Chondrocyte (in vitro differentiated cells): Measurements from ENCODE around the gene CDYL. TPM values are rescaled to one million over a fixed set of nuclear protein-coding genes. Genes with fewer than 3 reads are reported as not detected.

ENCODE experiments used
- DNase-seq: peaks from one replicate; pipeline ENCODE4 v3.0.0; 2021; ENCODE audit warnings: mixed read lengths, low spot score
- H3K27ac Mint-ChIP-seq: one replicate; pipeline ENCODE4 v1.8.0; 2021; ENCODE audit warnings: mild to moderate bottlenecking, moderate library complexity, mixed read lengths; ENCODE audit not compliant: unreplicated experiment
- H3K27me3 Mint-ChIP-seq: 2 replicates; pipeline ENCODE4 v1.8.0; 2021; ENCODE audit warnings: low read depth, mixed read lengths
- H3K36me3 Mint-ChIP-seq: 2 replicates; pipeline ENCODE4 v1.8.0; 2021; ENCODE audit warnings: low read depth, mixed read lengths
- H3K4me1 Mint-ChIP-seq: 2 replicates; pipeline ENCODE4 v1.8.0; 2021; ENCODE audit warnings: low read depth, mild to moderate bottlenecking, mixed read lengths
- H3K4me3 Mint-ChIP-seq: one replicate; pipeline ENCODE4 v1.8.0; 2021; ENCODE audit warnings: mild to moderate bottlenecking, moderate library complexity, mixed read lengths; ENCODE audit not compliant: unreplicated experiment
- H3K9me3 Mint-ChIP-seq: 2 replicates; pipeline ENCODE4 v1.8.0; 2021; ENCODE audit warnings: low read depth, mixed read lengths
- CTCF ChIP-seq: fragments of 200-600 bp; sonication (generic); IDR thresholded peaks from 2 replicates; pipeline ENCODE4 v1.5.0; 2021; ENCODE audit warnings: antibody characterized with exemption, mild to moderate bottlenecking, moderate library complexity
- total RNA-seq: library from RNA; stranded (reverse); gene quantifications from 3 replicates; pipeline ENCODE4 v1.2.1, GENCODE V29; 2021

The CDYL gene
- total RNA-seq, 1 donor from 2014 or later: 63.7 TPM

GRCh38 chr6:4950836-4951533 is 174.8 kb downstream of the CDYL start:
- H3K36me3 Mint-ChIP-seq: peaks cover 20% of the 10 kb centered on the region
- H3K27ac Mint-ChIP-seq: no peak overlapping the region
- no peaks in the 10 kb centered on the region for H3K9me3 Mint-ChIP-seq
- H3K27me3 Mint-ChIP-seq: no peaks in the 10 kb centered on the region
- TF ChIP-seq CTCF: no peak
- no peak overlapping the region for H3K4me3 Mint-ChIP-seq
- no peak for DNase-seq
- peaks cover 9% of the 10 kb centered on the region for H3K4me1 Mint-ChIP-seq

GRCh38 chr6:4953440-4953839 is 177.2 kb downstream of the CDYL start:
- H3K4me1 Mint-ChIP-seq: peaks cover 9% of the 10 kb centered on the region
- H3K27me3 Mint-ChIP-seq: no peaks in the 10 kb centered on the region
- H3K27ac Mint-ChIP-seq: no peak overlapping the region
- DNase-seq: no peak
- H3K36me3 Mint-ChIP-seq: peaks cover 26% of the 10 kb centered on the region
- no peaks in the 10 kb centered on the region for H3K9me3 Mint-ChIP-seq
- no peak overlapping the region for H3K4me3 Mint-ChIP-seq
- no peak for TF ChIP-seq CTCF

- Mint-ChIP-seq H3K27me3 (no peaks in the 10 kb centered on the region), H3K27ac (no peak overlapping the region), H3K4me3 (no peak overlapping the region)
Measured at GRCh38 chr6:4956625-4957024, 180.4 kb downstream of the CDYL start.

GRCh38 chr6:4957521-4958231 is 181.5 kb downstream of the CDYL start:
- Mint-ChIP-seq H3K9me3 (peaks cover 7% of the 10 kb centered on the region), H3K36me3 (peaks cover 22% of the 10 kb centered on the region), H3K4me1 (no peaks in the 10 kb centered on the region), H3K27ac (no peak overlapping the region), H3K27me3 (no peaks in the 10 kb centered on the region), H3K4me3 (no peak overlapping the region)
- peak; percentile 27 for TF ChIP-seq CTCF
- no peak for DNase-seq

More at GRCh38 chr6:4956625-4957024, 180.4 kb downstream of the CDYL start:
- no peak for TF ChIP-seq CTCF
- Mint-ChIP-seq H3K36me3 (peaks cover 22% of the 10 kb centered on the region), H3K4me1 (no peaks in the 10 kb centered on the region), H3K9me3 (peaks cover 7% of the 10 kb centered on the region)
- no peak for DNase-seq

- no peak for DNase-seq
- Mint-ChIP-seq H3K9me3 (peaks cover 7% of the 10 kb centered on the region), H3K36me3 (peaks cover 19% of the 10 kb centered on the region), H3K4me3 (no peak overlapping the region), H3K4me1 (no peaks in the 10 kb centered on the region), H3K27ac (no peak overlapping the region), H3K27me3 (no peaks in the 10 kb centered on the region)
- no peak for TF ChIP-seq CTCF
Measured at GRCh38 chr6:4958624-4959023, 182.4 kb downstream of the CDYL start.
